ENCODE data around the gene DLGAP5. TPM values are rescaled to one million over a fixed set of nuclear protein-coding genes. Genes with fewer than 3 reads are reported as not detected.

The DLGAP5 gene
- total and polyA plus RNA-seq, 12 donors = 0.07 to 5.1 (median 0.41) TPM; not detected in 5

GRCh38 chr14:55152052-55152753 lies 39.2 kb downstream of the DLGAP5 start:
- DNase-seq (no peak), ATAC-seq (no peak)
- H3K27me3 ChIP-seq = no peaks in the 10 kb centered on the region
- no peak overlapping the region for H3K4me3 ChIP-seq
- H3K36me3 ChIP-seq = peaks cover 0 to 41% (median 0%) of the 10 kb centered on the region in 9 donors
- intact Hi-C loops (cut with DNase I) = no loop called here
- H3K9me3 ChIP-seq = no peaks in the 10 kb centered on the region
- H3K27ac ChIP-seq = no peak overlapping the region
- H3K4me1 ChIP-seq = no peaks in the 10 kb centered on the region
- WGBS, 2 donors = 73 to 76% methylated on average over 1 of the region's 1 CpG
- no peak for TF ChIP-seq CTCF (IDR thresholded peaks at IDR 0.05)

- DNase-seq (no peak), ATAC-seq (no peak)
- Histone ChIP-seq H3K4me3 (no peak overlapping the region), H3K36me3 (peaks cover 0 to 43% (median 0%) of the 10 kb centered on the region in 9 donors), H3K27ac (no peak overlapping the region), H3K27me3 (no peaks in the 10 kb centered on the region), H3K4me1 (no peaks in the 10 kb centered on the region), H3K9me3 (no peaks in the 10 kb centered on the region)
- WGBS, 2 donors = 82 to 83% methylated on average over 1 of the region's 1 CpG
- TF ChIP-seq CTCF (IDR thresholded peaks at IDR 0.05) = no peak
- intact Hi-C loops (cut with DNase I) = no loop called here
Observed at GRCh38 chr14:55151601-55152000, 39.8 kb downstream of the DLGAP5 start.

GRCh38 chr14:55146425-55146824 lies 45.0 kb downstream of the DLGAP5 start:
- intact Hi-C loops (cut with DNase I) = no loop called here
- no peak for DNase-seq
- H3K27me3 ChIP-seq = no peaks in the 10 kb centered on the region
- H3K36me3 ChIP-seq = peaks cover 0 to 77% (median 40%) of the 10 kb centered on the region in 9 donors
- no peak overlapping the region for H3K27ac ChIP-seq
- WGBS, 2 donors = 70 to 78% methylated on average over 2 of the region's 2 CpGs
- no peak for ATAC-seq
- H3K9me3 ChIP-seq = no peaks in the 10 kb centered on the region
- peaks cover 0 to 5% (median 0%) of the 10 kb centered on the region in 9 donors for H3K4me1 ChIP-seq
- no peak for TF ChIP-seq CTCF (IDR thresholded peaks at IDR 0.05)
- no peak overlapping the region for H3K4me3 ChIP-seq

- intact Hi-C loops (cut with DNase I) = loop anchor here in 1 of 10 donors (5.0 kb wide), 1 partner anchor 50 kb away; no protein-coding TSS in a partner anchor
- ATAC-seq (no peak), DNase-seq (no peak)
- H3K36me3 ChIP-seq = peaks cover 0 to 99% (median 72%) of the 10 kb centered on the region in 9 donors
- H3K4me3 ChIP-seq = no peak overlapping the region
- no peak overlapping the region for H3K27ac ChIP-seq
- H3K27me3 ChIP-seq = no peaks in the 10 kb centered on the region
- H3K9me3 ChIP-seq = no peaks in the 10 kb centered on the region
- H3K4me1 ChIP-seq = peaks cover 3 to 33% (median 14%) of the 10 kb centered on the region in 9 donors
- 74 to 78% methylated on average over 2 of the region's 2 CpGs for WGBS, 2 donors
- no peak for TF ChIP-seq CTCF (IDR thresholded peaks at IDR 0.05)
Observed at GRCh38 chr14:55142466-55142865, 48.9 kb downstream of the DLGAP5 start.
